SK-N-MC (cell line): Measurements from ENCODE around the gene PRAMEF15.
"Not testable (repeated sequence)": the region's sequence is repeated elsewhere in the genome, so short reads cannot be mapped to it uniquely, and the experiment has no call there.

Source experiments
- EZH2 ChIP-seq: fragments of 200-600 bp; sonication (generic); IDR thresholded peaks from one replicate; pipeline ENCODE4 v1.6.1; 2017; ENCODE audit warnings: antibody characterized with exemption
- POLR2AphosphoS5 ChIP-seq: IDR thresholded peaks from 2 replicates; pipeline ENCODE4 v1.6.1; 2012; ENCODE audit warnings: mild to moderate bottlenecking, low read depth, low read length, borderline replicate concordance

DNA sequence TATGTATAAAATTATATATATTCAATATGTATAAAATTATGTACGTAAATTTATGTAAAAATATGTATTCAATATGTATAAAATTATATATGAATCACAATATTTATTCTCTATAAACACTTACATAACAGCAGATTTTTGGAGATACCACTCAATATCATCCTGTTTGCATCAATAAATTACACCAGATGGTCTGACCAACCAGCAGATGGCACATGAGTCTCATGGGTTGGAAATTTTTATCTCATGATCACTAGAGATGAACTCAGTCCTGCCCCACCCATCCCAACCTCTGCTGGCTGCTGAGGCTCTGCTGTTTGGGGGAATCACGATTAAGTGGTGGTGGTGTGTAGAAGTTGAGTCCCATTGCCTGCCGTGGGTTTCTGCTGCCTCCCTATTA is 35.8 kb upstream of the PRAMEF15 start:
- not testable (repeated sequence) for TF ChIP-seq EZH2, POLR2AphosphoS5
